Fibroblast of upper back skin (primary cell): ENCODE measurements around the gene IZUMO1.
"Not testable (repeated sequence)": the region's sequence is repeated elsewhere in the genome, so short reads cannot be mapped to it uniquely, and the experiment has no call there.

ENCODE experiments used
- DNase-seq: peaks from one replicate; pipeline ENCODE4 v3.0.0-alpha.2; 2013

The IZUMO1 gene

GRCh38 chr19:48735031-48735615 is 11.6 kb downstream of the IZUMO1 start:
- DNase-seq = no peak

- DNase-seq = no peak
Observed at GRCh38 chr19:48734625-48735024, 12.1 kb downstream of the IZUMO1 start.

GRCh38 chr19:48731452-48731851 is 15.3 kb downstream of the IZUMO1 start:
- no peak for DNase-seq

GRCh38 chr19:48728911-48729664 is 17.6 kb downstream of the IZUMO1 start:
- DNase-seq = no peak

- DNase-seq = no peak
Observed at GRCh38 chr19:48726556-48726955, 20.2 kb downstream of the IZUMO1 start.

DNA sequence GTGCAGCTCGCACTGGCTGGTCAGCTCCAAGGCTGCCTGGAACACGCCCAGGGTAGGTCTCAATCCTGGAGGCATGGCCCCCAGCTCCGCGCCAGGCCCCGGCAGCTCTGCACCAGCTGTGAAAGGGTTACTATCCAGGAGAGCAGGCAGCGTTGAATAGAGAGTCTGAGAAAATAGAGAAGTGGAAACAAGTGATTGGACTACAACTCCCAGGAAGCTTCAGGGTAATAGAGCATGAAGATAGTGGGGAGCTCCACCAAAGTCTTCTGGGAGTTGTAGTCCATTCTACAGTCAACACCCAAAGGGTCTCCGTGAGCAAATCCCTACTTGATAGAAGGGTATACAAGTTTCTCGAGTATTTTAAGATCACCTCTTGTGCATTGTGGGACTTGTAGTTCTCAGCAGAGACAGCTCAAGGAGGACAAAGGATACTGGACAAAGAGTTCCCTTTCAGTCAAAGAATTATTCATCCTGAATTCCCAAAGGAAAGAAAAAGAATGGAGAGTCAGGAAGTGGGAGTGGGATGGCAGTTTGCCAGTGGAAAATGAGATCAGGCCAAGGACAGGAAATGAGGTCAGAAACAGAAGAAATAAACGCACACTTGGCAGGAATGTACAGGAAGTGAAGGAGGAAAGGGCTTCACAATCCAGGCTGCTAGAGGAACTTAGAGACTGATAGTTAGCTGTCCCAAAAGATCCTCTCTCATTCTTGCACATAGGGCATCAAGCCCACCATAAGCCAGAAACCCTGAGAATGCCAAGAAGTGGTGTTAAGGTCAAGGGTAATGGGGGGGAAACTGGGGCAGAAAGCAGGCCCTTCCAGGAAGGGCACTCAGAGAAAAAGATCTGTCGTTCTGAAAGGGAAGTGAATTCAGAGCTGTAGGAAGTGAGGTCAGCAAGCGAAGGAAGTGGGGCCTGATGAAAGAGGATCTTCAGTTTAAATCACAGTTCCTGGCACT is 21.6 kb downstream of the IZUMO1 start:
- DNase-seq = peak; percentile 95

- no peak for DNase-seq
Observed at GRCh38 chr19:48722196-48722708, 24.5 kb downstream of the IZUMO1 start.

DNA sequence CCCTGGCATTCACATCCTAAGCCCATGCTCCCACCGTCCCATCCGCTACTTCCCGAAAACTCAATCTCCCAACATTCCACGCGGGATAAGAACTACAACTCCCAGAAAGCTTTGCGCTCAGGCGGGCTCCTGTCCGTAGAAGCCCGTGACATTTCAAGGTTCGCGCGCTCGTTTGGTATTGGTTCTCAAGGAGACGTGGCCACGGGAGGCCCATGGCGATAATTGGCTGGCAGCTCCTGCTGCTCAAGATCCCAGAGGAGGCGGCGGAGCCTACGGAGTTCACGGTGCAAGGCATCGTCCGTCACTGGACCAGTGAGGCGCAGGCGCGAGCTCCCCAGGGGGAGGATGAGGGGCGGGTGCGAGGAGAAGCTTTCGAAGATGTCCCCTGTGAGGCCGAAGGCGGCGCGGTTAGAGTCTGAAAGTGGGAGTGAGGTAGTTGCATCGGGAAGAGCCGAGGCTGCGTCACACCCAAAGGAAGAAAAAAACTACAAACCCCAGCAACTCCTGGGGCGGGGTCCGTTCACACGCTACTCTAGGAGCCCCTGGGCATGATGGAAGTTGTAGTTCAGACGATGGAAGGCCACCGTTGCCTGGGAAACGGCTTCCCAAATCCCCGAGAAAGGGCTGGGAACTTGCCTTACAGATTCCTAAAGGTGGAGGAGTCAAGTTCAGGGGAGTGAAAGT is 26.0 kb downstream of the IZUMO1 start:
- peak; percentile 100 for DNase-seq

DNA sequence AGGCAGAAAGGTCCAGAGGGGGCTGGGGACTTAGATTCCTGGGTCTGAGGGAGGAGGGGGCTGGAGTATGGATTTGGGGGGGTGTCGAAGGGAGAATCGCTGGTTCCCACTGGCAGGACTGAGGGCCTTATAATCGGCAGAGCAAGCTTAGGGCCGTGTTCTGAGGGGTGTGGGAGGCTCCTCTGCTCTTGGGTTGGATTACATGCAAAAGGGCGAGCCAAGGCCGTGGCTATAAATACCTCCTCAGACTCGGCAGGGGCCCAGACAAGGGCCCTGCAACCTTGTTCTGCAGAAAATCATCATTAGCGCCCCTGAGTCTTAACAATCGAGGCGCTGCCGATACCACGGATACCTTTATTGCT is 26.5 kb downstream of the IZUMO1 start:
- no peak for DNase-seq

DNA sequence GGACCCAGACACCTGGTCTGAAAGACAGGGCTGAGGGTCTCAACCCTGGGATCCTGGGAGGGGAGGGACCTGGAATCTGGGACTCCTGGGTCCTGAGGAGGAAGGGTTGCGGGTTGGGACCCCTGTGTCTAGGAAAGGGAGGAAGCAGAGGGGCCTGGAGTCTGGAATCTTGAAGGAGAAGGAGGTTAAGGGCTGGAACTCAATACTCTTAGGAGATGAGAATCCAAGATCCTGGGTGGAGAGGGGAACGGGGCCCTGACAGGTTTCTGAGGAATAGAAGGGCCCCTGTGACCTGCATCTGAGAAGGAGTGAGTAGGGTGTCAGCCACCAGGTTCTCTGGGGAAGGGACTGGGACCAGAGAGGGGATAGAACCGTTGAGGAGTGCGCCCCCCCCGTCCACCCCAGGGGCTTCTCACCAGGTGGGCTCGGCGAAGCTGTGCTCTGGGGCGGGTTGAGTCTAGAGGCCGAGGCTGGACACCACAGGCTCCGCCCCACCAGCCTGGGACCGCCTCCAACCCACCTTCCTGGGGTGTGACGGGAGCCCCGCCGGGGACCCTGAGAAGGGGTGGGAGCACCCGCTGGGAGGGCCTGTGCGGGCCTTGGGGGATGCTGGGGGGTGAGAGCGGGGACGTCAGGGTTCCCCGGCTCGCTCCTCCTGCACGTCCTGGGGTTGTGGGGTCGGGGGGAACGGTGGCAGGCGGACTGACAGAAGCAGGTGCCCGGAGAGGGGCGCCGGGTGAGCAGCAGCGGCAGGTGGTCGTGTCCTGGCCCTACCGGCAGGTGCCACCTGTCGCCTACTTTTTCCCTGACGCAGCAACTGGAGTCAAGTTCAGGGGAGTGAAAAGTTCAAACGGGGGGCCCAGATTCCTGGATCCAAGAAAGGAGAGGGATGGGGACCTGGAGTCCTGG is 27.2 kb downstream of the IZUMO1 start, which contains the start of gene MAMSTR:
MAMSTR (minus strand) TSS at position 463 of the 909 bp plus-strand sequence. CDS start 694 bp downstream, outside the sequence.
- no peak for DNase-seq

DNA sequence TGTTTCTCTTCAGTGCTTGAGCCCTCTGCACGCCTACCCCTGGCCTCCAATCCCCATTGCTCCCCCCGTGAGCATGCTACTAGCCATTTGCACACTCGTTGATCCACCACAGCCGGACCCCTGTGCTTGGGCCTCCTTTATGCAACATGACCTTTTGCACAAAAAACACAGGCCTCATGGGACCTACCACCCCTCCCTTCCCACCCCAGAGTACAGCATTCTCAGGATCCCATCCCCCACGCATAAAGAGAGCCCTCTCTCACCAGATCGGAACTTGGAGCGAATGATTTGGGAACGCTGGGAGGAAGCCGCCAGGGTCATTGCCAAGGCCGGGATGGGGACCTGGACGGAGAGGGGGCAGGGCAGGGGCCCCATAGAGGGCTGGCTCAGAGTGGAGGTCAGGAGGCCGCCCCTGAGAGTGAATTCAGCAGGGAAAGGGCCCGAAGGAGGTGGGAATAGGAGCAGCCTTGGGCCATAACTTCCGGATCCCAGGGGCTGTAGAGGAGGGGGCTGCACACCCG is 27.9 kb downstream of the IZUMO1 start:
- DNase-seq = no peak

DNA sequence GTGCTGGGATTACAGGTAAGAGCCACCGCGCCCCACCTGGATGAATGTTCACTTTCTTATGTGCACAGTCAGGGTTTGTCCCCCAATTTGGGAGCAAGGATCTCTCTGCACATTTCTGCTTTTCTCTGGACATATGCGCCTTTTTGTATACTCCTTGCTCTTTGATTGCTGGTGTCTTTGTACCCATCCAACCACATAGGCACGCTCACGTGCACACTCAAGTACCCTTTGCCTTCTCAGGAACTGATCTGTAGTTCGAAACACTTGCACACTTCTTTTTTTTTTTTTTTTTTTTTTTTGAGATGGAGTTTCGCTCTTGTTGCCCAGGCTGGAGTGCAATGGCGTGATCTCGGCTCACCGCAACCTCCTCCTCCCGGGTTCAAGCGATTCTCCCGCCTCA is 28.6 kb downstream of the IZUMO1 start:
- not testable (repeated sequence) for DNase-seq

- DNase-seq = peak; percentile 58
Observed at GRCh38 chr19:48716562-48717291, 30.0 kb downstream of the IZUMO1 start.

DNA sequence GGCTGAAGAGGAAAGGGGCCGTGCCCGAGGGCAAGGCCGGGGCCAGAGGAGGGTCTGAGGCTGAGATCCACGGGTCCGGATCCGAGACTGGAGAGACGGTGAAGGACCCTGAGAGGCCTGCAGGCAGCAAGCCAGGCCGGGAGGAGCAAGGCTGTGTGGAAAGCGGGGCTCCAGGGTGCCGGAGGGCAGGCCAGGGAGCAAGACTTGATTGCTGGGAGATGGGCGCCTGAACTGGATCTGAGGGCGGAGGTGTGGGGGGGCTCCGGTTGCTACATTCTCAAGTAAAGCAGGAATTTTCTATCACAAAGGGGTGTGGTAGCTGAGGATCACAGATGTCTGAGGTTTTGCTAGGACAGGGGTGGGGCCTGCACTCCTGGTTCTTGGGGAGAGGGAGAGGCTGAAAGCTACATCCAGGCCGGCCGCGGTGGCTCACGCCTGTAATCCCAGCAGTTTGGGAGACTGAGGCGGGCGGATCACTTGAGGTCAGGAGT is 31.0 kb downstream of the IZUMO1 start:
- DNase-seq = peak; percentile 45

GRCh38 chr19:48714759-48715675 is 31.7 kb downstream of the IZUMO1 start:
- DNase-seq = no peak

DNA sequence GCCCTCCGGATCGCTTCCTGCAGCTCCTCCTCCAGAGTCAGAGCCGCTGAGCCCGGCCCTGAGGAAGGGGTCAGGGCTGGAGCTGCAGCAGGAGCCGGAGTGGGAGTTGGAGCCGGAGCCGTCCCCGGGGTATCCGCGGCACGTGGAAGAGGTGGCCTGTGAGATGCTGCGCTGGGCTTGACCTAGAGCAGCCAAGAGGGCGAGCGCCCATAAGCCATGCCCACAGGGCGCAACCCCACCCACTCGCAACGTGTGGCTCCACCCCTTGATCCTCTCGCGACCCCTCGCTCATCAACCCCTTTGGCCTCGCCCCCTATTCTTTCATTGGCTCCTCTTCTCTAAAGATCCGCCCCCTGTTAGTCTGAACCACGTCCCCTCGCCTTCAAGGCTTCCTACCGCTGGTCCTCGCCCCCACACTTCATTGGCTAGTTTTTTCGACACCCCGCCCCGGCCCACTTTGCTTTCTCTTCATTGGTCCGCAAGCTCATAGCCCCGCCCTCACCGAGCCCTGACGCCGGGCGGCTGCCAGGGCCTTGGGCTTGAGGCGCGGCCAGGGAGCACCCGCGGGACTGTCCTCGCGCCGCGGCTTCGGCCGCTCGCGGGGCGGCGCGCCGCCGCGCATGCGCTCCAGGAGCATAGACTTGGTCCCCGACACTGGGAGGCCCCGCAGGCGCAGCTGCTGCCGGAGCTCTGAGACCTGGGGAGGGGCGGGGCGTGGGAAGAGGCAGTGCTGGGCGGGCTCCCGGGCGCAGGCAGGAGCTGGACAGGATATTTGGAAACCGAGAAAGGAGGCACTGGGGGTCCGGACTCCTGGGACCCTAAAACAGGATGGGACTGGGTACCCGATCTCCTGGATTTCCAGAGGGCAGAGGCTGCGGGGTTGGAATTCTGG is 32.6 kb downstream of the IZUMO1 start:
- peak; percentile 100 for DNase-seq

GRCh38 chr19:48713041-48713863 is 33.5 kb downstream of the IZUMO1 start:
- DNase-seq = no peak
